NOMO-1 (cell line): Measurements from ENCODE around the gene CTPS1.

Experiments
- DNase-seq, 2 experiments: peaks; one replicate each; lab custom pipeline; 2025; ENCODE audit not compliant: unreplicated experiment in 2 of 2; lab: John Stamatoyannopoulos, UW

CTPS1 gene, protein sequence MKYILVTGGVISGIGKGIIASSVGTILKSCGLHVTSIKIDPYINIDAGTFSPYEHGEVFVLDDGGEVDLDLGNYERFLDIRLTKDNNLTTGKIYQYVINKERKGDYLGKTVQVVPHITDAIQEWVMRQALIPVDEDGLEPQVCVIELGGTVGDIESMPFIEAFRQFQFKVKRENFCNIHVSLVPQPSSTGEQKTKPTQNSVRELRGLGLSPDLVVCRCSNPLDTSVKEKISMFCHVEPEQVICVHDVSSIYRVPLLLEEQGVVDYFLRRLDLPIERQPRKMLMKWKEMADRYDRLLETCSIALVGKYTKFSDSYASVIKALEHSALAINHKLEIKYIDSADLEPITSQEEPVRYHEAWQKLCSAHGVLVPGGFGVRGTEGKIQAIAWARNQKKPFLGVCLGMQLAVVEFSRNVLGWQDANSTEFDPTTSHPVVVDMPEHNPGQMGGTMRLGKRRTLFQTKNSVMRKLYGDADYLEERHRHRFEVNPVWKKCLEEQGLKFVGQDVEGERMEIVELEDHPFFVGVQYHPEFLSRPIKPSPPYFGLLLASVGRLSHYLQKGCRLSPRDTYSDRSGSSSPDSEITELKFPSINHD

DNA sequence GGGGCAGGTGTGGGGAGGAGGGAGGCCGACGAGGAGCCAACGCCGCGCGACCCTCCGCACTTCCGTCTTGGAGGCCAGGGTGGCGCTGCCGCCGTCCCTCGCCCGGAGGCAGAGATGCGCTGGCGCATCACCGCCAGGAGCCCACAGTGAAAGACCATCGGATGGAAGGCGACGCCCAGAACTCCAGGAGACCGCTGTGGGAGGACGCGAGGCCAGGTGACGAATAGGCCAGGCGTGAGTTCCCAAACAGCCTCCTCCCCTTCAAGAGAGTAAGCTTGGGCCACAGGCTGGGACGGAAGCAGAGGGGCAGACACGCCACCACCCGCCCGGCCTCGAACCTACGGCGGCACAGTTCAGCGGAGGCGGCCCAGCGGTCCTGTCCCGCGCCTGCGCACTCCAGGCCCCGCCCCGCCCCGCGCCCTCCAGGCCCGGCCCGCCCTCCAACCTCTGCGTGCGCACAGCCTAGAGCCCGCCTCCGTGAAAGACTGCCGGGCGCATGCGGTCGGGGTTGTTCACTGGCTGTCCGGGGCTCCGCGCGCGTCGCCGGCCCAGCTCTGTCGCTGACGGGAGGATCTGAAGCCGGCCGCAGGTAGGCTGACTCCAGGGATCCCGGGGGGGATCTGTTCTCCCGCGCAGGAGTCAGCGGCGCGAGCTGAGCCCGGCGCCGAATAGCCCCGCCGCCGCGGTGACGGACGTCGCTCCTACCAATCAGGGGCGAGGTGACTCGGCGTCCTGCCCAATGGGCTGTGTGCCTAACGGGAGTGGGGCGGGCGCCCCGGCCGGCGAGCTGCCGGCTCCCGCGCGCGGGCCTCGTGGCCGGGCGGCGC lies at the start of gene CTPS1:
Gene CTPS1 (plus strand): TSS at position 456 of the 827 bp plus-strand sequence. CDS start 3,595 bp downstream, outside the sequence.
- peak; percentile 84 to 92 for DNase-seq

- DNase-seq, result no peak
Observed at GRCh38 chr1:40930174-40930964, 49.1 kb upstream of the CTPS1 start.

GRCh38 chr1:40931601-40932000 lies 47.9 kb upstream of the CTPS1 start:
- no peak for DNase-seq

DNA sequence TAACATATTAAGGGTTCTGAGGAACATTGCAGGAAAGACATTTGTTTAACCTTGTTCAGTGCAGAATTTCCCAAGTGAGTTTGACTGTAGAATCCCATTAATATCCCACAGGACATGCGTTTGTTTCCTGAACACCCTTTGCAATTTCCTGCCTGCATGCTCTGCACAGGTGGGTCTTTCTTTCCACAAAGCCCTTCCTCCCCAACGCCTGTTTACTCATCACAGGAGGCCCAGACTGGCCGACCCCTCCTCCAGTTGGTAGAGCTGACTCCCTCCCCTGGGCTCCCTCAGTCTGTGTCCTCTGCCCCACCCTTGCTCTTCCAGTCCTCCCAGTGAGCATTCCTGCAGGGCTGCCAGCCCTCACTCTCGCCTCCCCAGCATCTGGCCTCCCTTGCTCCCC lies 47.5 kb upstream of the CTPS1 start:
- no peak for DNase-seq

GRCh38 chr1:40936931-40937339 lies 42.6 kb upstream of the CTPS1 start:
- peak; percentile 45 to 86 for DNase-seq

DNA sequence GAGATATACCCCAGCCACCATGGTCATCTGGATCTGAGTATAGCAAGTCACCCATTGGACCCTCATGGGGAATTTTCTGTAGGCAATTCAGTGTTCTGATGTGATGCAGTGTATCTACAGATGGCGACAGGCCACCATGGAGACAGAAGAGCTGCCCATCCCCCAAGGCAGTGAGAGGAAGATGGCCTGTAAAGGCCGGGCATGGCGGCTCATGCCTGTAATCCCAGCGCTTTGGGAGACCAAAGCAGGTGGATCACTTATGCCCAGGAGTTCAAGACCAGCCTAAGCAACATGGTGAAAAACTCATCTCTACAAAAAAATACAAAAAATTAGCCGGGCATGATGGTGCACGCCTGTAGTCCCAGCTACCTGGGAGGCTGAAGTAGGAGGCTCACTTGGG lies 41.1 kb upstream of the CTPS1 start:
- DNase-seq, result no peak

DNA sequence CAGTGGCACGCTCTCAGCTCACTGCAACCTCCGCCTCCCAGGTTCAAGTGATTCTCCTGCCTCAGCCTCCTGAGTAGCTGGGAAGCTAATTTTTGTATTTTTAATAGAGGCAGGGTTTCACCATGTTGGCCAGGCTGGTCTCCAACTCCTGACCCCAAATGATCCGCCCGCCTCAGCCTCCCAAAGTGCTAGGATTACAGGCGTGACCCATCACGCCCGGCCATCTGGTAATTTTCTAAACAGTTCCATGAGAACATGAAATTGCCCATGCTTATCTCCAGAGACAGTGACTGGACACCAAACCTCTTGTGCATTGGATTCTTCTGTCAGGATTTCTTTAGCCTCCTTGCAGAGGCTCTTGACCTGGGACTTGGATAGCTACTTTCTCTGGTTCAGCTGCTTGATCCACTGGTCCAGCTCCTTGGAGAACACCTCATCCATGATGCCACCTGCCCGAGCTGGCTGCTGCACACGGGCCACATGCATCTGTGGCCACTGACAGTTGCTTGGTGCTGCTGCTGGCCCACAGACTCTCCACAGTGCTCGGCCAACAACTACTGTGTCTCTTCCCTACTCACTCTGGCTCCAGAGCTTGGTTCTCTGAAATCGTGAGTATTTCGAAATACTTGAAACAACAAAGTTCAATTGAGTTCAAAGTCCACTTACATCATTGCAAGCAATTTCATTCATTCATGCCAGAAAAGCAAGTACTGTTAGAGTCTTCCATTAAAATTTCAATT lies 40.0 kb upstream of the CTPS1 start:
- peak; percentile 69 to 90 for DNase-seq

DNA sequence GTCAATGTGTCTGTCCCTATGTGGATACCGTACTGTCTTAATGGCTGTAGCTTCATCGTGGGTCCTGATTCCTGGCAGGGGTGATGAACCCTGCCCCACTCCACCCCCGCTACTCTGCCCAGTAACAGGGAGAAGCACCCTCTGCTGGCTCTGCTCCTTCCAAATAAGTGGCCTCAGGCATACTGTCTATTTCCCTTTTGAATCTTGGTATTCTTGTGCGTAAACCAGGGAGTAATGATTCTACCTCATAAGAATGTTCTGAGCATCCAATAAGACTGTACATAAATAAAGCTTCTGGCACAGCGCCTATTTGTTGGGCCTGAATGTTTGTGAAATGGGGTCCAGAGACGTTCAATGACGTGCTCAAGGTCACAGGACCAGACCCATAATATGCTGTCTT lies 35.2 kb upstream of the CTPS1 start:
- no peak for DNase-seq

GRCh38 chr1:40944841-40945430 lies 34.6 kb upstream of the CTPS1 start:
- no peak for DNase-seq

DNA sequence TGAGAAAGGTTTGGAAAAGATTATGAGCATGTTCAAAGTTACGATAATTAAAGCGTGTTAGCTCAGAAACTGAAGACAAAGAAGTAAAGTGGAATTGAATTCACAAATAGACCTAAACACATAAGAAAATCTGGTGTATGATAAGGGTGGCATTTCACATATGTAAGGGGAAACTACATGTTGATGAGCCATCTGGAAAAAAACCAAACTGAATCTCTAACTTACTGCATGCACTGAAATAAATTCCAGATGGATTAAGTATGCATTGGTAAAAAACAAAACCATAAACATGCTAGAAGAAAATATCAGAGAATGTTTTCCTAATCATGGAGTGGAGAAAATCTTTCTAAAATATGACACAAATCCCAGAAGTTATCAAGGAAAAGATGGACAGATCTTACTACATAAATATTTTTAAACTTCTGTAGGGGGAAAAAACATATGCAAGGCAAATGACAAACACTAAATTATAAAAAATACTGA lies 34.0 kb upstream of the CTPS1 start:
- DNase-seq, result no peak

DNA sequence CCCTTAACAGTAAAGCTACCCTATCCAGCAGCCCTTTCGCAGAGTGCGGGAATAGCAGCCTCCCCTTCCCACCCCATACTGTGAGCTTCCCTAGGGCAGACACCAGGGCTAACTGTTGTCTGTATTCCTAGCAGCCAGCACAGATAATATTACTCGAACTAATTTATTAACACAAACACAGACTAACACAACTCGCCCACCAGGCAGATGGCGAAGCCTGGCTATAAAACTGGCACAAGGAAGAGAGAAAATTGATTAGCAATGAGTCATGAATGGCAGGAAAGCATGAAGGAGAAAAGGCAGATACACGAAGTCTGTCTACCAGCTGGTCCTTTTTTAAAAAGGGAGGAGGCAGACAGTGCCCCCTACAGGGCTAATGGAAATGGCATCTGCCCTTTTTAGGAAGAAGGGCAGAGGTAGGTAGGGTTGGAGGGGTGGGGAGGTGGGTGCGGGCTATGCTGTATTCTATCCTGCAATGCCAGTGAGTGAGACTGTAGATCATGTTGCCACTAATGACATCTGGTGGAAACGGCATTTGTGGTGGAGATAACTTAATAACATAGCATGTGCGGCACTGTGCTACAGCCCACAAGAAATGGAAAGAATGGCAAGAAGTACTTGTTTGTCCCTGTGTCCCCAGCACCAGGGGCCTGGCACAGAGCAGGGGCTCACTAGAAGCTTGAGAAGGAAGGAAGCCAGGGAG lies 30.6 kb upstream of the CTPS1 start:
- DNase-seq, result peak; percentile 51 to 80

DNA sequence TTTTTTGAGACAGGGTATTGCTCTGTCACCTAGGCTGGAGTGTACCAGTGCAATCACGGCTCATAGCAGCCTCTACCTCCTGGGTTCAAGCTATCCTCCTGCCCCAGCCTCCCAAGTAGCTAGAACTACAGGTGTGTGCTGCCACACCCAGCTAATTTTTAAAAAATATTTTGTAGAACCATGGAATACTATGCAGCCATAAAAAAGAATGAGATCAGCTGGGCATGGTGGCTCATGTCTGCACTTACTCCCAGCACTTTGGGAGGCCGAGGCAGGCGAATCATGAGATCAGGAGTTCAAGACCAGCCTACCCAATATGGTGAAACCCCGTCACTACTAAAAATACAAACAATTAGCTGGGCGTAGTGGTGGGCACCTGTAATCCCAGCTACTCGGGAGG lies 29.9 kb upstream of the CTPS1 start:
- no peak for DNase-seq

- peak in 1 of 2 experiments; percentile 48 for DNase-seq
Observed at GRCh38 chr1:40951943-40952743, 27.4 kb upstream of the CTPS1 start.

DNA sequence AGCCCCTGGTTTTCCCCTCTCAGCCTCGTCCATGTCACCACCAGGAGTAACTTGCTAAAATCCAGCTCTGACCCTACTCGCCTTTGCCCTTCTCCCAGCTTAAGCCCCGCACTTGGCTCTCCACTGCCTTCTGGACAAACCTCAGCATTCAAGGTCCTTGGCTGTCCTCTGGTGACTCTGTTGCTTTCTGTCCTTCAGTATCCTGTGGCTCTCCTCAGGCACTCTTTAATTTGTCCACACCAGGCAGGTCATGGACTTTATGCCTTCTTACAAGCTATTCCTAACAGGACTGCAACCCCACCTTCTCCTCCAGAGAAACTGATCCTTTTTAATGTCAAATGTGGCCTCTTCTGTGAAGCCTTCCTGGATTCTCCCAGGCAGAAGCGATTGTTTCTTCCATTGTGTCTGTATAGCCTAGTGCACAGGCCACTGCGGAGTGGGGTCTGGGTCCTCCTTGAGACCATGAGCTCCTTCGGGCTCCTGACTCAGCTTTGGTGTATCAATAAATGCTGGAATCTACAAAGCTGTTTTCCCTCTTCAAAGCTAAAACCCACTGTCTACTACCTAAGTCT lies 26.7 kb upstream of the CTPS1 start:
- no peak for DNase-seq

DNA sequence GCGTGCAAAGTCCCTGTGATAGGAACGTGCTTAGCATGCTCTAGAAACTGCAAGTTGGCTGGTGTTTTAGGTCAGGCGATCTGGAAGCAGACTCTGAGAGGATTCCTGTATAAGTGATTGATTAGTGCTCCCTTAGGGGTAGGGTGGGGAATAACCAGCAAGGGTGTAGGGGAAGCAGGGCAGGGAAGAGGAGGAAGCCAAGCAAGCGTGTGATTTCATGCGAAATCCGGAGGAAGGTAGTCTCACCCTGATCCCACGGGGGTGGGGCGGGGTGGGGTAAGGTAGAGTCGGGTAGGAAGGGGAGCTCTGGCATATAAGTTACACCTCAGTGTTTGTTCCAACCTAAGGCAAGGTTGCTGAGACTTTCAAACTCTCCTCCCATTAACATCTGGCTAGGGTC lies 24.9 kb upstream of the CTPS1 start:
- DNase-seq, result no peak

DNA sequence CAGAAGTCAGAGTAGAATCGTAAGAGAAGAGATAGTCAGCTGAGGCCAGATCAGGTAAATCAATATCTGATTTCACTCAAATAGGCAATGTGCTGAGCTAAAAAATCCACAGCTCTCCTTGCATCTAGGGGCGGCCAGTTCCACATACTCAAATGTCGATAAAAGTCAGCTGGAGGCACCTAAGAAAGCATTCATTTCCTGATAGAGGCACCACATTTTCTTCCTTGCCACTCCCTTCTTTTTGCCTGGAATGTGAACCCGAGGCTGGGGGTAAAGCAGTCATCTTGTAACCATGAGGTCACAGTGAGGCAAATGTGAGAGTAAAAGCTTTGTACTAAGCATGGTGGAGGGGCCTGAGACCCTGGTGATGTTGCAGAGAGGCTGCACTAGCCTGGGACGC lies 24.2 kb upstream of the CTPS1 start:
- no peak for DNase-seq

DNA sequence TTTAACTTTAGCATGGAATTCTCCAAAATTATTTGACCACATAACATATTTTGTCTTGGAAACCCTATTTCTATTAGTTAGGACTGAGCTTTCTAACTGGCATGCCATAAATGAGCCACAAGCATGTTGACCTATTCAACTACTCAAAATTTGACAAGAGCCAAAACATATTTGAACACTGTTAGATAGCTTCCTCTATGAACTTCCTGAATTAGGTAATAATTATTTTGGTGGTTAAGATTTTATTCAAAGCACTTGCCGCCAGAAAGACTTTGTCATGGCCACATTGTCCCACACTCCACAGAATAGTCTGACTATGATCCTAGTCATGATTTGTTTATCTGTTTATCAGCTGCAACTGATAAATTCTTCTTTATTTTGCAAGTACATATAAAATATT lies 23.1 kb upstream of the CTPS1 start:
- peak; percentile 9 to 46 for DNase-seq

- DNase-seq, result no peak
Observed at GRCh38 chr1:40958210-40958609, 21.3 kb upstream of the CTPS1 start.
